NCI-H2107 (cell line): ENCODE measurements around the gene DUSP23.

Experiments used
- DNase-seq: peaks from one replicate; lab custom pipeline; 2025; lab: John Stamatoyannopoulos, UW

Gene DUSP23

GRCh38 chr1:159786465-159786864 lies 5.7 kb downstream of the DUSP23 start:
- DNase-seq, result no peak

- DNase-seq, result no peak
Measured at GRCh38 chr1:159786966-159787365, 6.2 kb downstream of the DUSP23 start.

- DNase-seq, result no peak
Measured at GRCh38 chr1:159790237-159790917, 9.6 kb downstream of the DUSP23 start.

GRCh38 chr1:159791031-159791430 lies 10.3 kb downstream of the DUSP23 start:
- no peak for DNase-seq

- no peak for DNase-seq
Measured at GRCh38 chr1:159791461-159791860, 10.7 kb downstream of the DUSP23 start.

- no peak for DNase-seq
Measured at GRCh38 chr1:159795534-159795933, 14.8 kb downstream of the DUSP23 start.

GRCh38 chr1:159798893-159799292 lies 18.1 kb downstream of the DUSP23 start:
- peak; percentile 86 for DNase-seq

GRCh38 chr1:159799446-159799985 lies 18.8 kb downstream of the DUSP23 start:
- DNase-seq, result no peak

GRCh38 chr1:159800177-159800930 lies 19.6 kb downstream of the DUSP23 start:
- DNase-seq, result peak; percentile 55

- no peak for DNase-seq
Measured at GRCh38 chr1:159802111-159802510, 21.3 kb downstream of the DUSP23 start, which contains the start of gene FCRL6. Gene FCRL6 (plus strand): TSS chr1:159802360. CDS start chr1:159802425, 65 bp downstream.

- no peak for DNase-seq
Measured at GRCh38 chr1:159803956-159804689, 23.4 kb downstream of the DUSP23 start.

GRCh38 chr1:159804924-159805323 lies 24.2 kb downstream of the DUSP23 start:
- no peak for DNase-seq

- DNase-seq, result no peak
Measured at GRCh38 chr1:159815926-159816325, 35.2 kb downstream of the DUSP23 start.

- DNase-seq, result peak; percentile 33
Measured at GRCh38 chr1:159817276-159818041, 36.7 kb downstream of the DUSP23 start.

GRCh38 chr1:159821171-159821867 lies 40.6 kb downstream of the DUSP23 start:
- DNase-seq, result peak; percentile 41

GRCh38 chr1:159823406-159823805 lies 42.6 kb downstream of the DUSP23 start:
- peak; percentile 43 for DNase-seq

GRCh38 chr1:159825564-159825963 lies 44.8 kb downstream of the DUSP23 start:
- DNase-seq, result no peak

GRCh38 chr1:159826441-159827101 lies 45.8 kb downstream of the DUSP23 start, which contains the start of gene SLAMF8:
Gene SLAMF8 (plus strand): TSS chr1:159826873. CDS start chr1:159826899, 26 bp downstream.
- no peak for DNase-seq

GRCh38 chr1:159827102-159827490 lies 46.3 kb downstream of the DUSP23 start:
- no peak for DNase-seq

GRCh38 chr1:159827549-159827948 lies 46.8 kb downstream of the DUSP23 start:
- no peak for DNase-seq
